NT2/D1 (cell line): Measurements from ENCODE around the gene QRICH1.

Experiments used
- SUZ12 ChIP-seq: IDR thresholded peaks from 2 replicates; pipeline ENCODE4 v1.6.1; 2011; ENCODE audit not compliant: insufficient read length, insufficient read depth; ENCODE audit errors: extremely low read depth
- YY1 ChIP-seq: IDR thresholded peaks from 2 replicates; pipeline ENCODE4 v1.6.1; 2011; ENCODE audit not compliant: insufficient read length, insufficient read depth
- ZNF274 ChIP-seq: IDR thresholded peaks from 2 replicates; pipeline ENCODE4 v1.6.1; 2011; ENCODE audit warnings: mild to moderate bottlenecking, low read depth, low read length

DNA sequence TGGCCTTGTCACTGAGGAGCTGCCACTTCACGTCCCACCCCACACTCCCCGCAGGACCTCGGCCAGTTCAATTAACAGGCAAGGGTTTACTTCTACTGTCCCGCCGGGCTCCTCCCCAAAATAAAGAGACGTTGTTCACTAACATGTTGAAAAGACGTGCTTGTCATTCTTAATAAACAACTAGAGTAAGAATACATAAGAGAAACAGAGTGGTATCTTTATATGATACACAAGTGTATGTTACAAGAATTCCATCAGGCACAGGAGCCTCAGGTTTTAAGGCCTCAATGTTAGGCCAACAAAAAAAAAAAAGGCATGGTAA lies 64.3 kb downstream of the QRICH1 start:
- TF ChIP-seq ZNF274 (no peak), SUZ12 (no peak), YY1 (no peak)
